Activated CD8-positive, alpha-beta memory T cell treated with anti-CD3 and anti-CD28 coated beads, Interleukin-2, amount 50 U/mL, for 24 hours (primary cell): ENCODE data around the gene NOTCH1.
"Not testable (repeated sequence)": the region's sequence is repeated elsewhere in the genome, so short reads cannot be mapped to it uniquely, and the experiment has no call there.

Experiments used
- DNase-seq: peaks from one replicate; pipeline ENCODE4 v3.0.0-alpha.2; 2020; ENCODE audit errors: extremely low read depth

NOTCH1 gene

DNA sequence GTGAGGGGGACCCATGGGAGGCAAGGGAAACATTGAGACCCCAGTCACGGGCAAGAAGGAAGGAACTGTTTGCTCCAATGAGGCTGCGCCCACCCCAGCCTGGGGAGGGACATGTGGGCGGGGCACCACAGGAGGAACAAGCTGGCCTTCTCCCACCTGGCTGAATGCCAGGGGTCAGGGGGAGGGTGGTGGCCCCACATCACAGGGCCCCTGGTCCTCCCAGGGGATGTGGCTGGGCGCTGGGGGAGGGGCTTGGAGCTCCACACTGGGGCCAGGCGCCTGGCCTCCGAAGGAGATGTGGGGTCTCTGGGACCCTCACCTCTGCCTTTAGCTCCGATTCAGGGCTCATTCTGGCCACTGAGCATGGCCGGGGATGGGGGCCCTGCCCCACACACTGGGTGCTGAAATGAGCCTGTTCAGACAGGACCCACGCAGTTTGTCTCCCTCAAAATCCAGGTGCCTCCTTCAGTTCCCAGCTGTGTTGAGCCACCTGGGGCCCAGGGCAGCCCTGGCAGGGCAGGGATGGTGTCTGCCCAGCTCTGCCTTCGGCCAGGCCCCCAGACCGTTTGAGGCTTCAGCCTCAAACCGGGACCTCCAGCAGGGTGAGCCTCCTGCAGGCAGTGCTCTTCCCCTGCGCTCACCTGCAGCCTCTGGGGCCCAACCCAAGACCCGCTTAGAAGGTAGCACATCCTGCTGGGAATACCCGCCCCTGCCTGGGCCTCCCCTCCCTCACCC, 33.2 kb upstream of the NOTCH1 start:
- no peak for DNase-seq

DNA sequence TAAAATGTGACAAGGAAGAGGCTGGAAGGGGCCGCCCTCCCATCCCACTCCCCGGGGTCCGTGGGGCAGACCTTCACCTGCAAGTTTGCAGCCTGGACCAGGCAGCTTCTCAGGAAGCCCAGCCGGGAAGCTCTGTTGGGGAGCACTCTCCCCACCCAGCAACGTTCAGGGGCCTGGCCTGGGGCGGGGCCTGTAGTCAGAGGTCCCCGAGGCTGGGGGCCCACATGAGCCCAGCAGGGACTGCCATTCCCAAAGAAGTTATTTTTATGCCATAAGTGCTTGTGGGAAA, 32.7 kb upstream of the NOTCH1 start:
- no peak for DNase-seq

DNA sequence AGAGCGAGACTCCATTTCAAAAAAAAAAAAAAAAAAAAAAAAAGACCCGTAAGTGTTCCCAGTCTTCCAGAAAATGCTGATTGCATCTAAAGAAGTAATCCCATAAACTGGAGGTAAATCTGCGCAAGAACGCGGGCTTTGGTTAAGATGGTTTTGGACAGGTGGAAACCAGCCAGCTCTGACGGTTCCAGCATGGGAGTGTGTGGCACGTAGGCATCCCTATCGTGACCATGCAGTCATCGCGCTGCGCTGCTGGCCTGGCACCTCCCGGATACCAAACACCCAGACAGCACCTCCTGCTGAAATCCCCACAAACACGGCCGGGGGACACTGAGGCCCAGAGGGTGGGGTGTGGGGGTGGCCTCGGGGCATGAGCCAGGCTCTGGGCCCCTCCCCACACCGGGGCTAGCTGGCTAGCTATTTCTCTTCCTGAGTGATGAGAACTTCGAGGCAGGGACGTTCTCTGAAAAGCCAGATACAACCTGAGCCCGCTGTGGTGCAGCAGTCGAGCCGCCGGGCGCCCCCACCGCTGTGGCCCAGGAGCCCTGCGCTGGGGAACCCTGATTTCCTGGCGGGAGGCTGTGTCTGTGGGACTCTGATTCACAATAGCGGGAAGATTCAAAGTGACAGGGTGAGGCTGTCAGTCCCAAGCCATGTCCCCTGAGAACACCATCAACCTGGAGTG, 32.2 kb upstream of the NOTCH1 start:
- DNase-seq, result no peak

DNA sequence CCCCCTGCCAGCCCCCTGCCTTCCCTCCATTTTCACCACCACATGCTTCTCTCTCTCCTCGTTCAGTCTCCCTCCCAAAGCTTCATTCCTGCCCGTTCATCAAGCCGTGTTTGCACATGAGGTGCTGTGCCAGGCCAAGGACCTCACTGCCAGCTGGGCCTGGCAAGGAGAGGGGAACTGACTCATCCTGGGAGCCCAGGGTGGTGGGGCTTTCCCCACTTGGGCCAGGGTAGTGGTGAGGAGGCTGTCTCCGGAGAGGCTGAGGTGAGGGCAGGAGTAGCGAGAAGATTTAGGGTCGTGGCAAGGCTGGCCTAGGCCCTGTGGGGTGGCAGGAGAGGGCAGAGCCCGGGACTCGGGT, 30.4 kb upstream of the NOTCH1 start:
- no peak for DNase-seq

DNA sequence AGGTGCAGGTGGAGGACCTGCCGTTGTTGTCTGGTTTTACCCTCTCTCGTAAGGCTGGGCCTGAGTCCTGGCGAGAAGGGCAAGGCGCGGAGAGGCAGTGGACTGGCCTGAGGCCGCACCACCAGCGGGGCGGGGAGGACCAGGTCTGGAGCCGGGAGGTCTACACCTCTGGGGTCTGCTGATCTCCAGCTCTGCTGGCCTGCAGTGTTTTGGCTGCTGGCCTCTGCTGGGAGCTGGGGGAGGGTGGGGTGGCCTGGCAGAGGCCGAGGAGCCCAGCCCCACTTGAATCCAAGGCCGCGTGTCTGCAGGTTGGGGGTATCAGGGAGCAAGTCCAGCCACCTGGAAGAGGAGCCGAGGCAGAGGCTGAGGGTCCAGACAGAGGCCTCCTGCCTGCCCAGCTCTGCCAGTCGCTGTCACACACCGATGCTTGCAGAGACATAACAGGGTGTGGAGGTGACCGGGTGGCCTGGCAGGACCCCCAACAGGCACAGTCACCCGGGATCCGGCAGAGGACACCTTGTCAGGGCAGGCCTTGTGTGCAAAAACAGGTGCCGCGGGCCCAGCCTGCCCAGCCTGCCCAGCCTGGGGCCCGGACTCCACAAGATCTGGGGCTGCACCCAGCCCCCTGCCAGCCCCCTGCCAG, 29.9 kb upstream of the NOTCH1 start:
- DNase-seq, result no peak

DNA sequence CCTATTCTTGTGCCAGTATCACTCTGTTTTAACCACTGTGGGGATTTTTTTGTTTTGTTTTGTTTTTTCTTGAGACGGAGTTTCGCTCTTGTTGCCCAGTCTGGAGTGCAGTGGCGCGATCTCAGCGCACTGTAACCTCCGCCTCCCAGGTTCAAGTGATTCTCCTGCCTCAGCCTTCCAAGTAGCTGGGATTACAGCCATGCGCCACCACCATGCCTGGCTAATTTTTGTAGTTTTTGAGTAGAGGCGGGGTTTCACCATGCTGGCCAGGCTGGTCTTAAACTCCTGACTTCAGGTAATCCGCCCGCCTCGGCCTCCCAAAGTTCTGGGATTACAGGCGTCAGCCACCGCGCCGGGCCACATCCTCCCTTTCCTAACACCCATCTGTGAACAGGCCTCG, 28.8 kb upstream of the NOTCH1 start:
- DNase-seq, result not testable (repeated sequence)

DNA sequence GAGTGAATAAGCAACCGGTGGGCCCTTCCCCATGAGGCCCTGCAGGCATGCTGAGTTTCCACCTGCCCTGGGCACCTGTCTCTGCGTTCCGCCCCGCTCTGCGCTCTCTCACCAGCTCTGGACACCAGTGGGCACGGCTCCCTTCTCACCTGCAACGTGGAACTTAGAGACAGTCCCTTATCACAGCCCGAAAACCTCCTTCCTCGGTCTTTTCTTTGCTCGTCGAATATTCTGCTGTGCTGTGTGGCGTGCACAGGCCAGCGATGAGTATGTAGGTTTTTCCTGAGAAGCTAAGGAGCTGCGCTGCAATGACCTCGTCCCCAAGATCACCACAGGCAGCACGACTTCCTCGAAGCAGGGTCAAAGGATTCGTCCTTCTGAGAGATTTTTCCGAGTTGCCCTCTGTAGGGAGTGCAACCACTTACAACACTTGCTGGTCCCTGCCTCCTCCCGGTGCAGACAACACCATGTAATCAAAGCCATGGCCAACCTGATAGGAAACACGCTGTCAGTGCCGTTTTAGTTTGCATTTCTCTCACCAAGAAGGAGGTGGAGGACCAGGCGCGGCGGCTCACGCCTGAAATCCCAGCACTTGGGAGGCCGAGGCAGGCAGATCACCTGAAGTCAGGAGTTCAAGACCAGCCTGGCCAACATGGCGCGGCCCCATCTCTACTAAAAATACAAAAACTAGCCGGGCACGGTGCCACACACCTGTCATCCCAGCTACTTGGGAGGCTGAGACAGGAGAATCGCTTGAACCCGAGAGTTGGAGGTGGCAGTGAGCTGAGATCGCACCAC, 27.2 kb upstream of the NOTCH1 start:
- DNase-seq, result no peak

DNA sequence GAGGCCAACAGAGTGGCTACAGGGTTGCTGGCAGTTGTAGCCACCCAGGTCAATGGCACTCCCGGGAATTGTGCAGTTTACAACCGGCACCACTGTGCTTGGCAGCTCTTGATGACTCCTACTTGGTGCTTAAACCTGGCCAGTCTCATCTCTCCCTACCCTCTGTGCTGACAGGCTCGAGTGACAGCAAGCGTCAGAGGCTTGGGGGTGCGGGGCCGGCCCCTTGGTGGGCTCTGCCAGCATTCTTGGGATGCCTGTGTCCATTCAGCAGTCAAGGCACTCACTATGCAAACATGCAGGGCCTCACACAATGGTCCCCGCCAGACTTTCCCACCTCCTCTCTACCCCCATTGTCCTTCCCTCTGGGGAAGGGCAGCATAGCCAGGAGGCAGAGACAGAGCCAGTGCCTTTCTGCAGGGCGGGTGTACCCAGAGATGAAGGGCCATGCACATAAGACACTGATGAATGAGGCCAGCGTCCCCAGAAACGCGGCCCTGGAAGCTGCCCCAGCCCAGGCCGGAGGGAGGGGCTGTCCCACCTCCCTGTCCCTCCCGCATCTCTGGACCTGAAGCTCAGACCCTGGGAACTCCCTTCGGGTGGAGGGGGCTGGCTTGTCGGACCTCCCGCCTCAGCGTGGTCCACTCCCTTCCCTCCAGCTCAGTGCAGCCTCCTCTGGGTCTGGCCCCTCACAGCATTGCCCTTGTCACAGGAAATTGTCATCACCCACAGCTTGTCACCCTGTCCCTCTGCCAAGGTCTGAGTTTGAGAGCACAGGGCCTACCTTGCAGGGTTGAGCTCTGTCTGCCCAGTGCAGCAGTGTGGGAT, 26.4 kb upstream of the NOTCH1 start:
- DNase-seq, result no peak

DNA sequence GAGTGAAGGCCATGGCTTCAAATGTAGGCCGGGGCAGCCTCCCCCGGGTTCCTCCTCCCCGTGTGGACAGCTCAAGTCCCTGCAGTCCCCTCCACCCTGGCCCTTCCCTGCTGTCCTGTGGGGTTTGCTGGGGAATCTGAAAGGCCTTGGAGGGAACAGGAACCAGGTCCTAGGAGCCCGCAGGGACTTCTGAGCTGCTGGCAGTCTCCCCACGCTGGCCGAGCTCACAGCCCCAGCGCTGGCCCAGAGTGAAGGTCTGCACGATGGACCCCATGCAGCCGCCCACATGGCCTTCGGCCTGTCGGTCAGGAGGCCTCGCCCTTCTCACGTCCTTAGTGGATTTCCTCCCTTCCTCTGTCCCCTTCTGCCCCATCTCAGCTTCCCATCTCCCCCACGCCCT, 25.7 kb upstream of the NOTCH1 start:
- DNase-seq, result no peak

DNA sequence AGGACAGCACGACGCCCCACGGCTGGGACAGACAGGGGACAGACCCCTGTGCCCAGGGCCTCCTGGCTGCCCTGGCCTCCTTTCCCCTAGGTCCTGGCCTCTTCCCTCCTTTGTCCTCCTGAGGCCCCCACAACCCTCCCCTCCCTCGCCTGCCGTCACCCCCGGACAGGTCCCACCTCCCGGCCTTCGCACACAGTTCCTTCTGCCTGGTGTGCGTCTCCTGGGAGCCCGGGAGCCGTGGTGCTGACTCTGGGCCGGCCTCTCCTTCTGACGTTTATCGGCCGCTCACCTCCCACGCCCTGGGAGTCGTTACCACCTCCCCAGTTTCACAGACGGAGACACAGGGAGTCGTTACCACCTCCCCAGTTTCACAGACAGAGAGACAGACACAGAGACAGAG, 25.1 kb upstream of the NOTCH1 start:
- DNase-seq, result no peak

DNA sequence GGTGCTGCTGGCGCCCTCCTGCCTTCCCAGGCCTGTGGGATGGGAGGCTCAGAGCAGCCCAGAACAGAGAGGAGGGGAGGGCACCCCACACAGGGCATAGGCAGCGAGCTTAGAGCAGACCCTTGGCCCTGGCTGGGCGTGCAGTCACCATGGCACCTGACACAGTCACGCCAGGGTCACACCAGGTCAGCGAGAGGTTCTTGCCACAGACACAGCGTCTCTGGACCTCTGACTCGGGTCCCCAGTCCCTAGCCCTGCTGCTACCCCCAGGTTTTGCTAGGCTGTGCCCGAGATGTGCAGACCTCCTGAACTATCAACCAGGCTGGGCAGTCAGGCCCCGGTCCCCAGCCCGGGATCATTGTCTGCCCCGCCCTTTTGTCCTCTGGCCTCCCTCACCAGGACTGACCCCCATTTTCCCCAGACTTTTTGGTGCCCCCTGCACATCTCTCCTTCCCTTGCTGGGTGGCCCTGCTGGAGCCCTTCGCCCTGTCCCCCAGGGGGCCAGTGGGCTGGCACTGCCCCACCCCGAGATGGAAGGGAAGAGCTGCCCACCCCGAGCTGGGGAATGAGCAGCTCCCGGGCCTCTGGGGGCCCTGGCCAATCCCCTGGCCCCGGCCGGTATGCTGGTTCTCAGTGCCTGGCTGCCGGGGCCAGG, 24.5 kb upstream of the NOTCH1 start:
- no peak for DNase-seq

DNA sequence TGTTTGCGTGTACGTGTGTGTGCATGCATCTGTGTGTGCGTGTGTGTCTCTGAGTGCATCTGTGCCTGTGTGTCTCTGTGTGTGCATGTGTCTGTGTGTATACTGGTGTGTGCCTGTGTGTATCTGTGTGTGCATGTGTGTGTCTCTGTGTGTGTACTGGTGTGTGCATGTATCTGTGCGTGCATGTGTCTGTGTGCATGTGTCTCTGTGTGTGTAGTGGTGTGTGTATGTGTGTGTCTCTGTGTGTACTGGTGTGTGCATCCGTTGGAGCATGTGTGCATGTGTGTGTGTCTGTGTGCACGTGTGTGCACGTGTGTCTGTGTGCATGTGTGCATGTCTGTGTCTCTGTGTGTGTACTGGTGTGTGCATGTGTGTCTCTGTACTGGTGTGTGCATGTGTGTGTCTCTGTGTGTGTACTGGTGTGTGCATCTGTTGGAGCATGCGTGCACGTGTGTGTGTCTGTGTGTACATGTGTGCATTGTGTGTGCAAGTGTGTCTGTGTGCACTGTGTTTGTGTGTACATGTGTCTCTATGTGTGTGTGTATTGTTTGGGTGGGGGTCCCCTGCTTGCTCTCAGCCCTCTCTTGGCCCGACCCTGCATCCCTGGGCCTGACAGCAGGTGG, 23.8 kb upstream of the NOTCH1 start:
- DNase-seq, result no peak

DNA sequence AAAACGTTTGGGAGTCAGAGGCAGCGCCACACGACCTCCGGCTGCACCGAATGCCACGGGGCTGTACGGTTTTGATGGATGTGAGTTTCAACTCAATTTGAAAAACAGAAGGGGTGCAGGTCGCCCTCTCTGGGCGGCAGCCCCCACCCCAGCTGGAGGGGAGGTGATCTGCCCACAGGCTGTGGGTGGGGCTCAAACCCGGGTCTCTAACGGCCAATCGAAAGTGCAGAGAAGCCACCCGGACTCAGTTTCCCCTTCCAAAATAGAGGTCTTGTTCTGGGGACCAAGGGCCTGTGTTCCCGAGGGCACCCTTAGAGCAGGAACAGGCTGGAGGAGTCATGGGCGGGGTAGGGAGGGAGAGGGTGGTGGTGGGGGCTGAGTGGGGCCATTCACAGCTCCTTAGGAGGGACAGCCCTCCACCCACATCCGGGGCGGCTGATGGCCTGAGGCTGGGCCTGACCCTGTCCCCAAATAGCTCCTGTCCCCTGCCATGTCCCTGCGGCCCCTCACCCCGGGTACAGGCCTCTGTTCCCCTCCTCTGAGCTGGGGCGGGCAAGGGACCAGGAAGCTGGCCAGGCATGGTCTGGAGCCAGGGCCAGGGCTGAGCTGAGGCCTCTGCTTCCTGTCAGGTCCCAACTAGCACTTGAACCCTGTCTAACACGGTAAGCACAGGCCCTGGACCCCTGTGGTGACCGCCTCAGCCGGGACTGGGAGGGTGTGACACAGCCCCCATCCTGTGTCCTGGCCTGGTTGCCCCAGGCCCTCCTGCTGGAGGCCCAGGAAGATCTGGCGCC, 22.6 kb upstream of the NOTCH1 start:
- no peak for DNase-seq

DNA sequence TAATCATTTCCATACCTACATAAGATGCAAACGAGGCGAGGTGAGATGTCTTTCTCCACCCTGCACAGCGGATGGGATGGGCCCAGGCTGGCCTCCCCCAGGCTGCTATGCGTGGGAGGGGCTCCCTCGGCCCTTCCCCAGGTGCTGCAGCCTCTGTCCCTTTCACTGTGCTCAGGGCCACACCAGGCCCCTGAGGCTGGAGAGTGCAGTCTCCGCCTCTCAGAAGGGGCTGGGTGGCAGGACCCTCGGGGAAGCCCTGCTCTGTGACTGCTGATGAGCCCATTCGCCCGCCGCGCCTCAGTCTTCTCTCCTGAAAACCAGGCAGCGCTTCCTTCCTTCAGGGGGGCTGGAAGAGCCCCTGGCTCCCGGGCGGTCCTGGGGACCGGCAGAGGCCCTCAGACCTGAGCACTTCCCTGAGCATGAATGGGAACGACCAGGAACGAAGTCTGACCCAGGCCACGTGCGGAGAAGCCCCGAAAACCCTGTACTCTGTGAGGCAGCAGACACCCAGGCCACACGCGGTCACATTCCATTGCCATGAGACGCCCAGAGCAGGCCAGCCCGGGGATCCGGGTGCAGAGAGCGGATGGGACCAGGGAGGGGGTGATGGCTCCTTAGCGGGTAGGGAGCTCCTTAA, 21.9 kb upstream of the NOTCH1 start:
- DNase-seq, result no peak

DNA sequence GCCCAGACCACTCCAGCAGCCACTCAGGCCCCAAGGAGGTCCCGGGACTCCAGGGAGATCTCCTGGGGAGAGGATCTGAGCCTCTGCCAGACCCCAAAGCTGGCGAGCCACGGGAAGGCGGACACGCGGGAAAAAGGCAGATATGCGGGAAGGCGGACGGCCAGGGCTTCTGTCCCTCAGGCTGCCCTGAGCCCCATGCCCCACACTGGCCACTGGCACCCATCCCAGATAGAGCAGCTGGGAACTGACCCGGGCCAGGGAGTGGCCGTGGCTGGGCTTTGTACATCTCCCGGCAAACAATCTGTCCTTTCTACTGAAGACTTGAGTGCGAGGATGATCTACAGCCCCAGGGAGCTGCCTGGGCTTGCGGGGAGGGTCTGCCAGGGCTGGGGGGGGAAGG, 21.1 kb upstream of the NOTCH1 start:
- no peak for DNase-seq

DNA sequence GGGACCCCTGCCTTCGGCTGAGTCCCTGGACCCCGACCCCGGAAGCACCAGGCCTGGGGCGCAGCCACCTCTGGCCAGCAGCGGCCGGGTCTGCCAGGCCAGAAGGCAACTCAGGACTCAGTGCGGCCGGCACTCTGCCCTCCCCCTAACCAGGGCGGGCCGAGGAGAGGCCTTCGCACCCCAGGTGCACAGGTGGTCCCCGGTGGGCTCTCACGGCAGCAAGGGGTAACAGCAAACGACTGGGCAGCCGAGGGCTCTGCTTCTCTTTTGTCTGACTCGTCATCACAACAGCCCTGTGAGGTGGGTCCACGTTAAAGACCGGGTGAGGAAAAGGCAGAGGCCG, 20.7 kb upstream of the NOTCH1 start:
- DNase-seq, result no peak

DNA sequence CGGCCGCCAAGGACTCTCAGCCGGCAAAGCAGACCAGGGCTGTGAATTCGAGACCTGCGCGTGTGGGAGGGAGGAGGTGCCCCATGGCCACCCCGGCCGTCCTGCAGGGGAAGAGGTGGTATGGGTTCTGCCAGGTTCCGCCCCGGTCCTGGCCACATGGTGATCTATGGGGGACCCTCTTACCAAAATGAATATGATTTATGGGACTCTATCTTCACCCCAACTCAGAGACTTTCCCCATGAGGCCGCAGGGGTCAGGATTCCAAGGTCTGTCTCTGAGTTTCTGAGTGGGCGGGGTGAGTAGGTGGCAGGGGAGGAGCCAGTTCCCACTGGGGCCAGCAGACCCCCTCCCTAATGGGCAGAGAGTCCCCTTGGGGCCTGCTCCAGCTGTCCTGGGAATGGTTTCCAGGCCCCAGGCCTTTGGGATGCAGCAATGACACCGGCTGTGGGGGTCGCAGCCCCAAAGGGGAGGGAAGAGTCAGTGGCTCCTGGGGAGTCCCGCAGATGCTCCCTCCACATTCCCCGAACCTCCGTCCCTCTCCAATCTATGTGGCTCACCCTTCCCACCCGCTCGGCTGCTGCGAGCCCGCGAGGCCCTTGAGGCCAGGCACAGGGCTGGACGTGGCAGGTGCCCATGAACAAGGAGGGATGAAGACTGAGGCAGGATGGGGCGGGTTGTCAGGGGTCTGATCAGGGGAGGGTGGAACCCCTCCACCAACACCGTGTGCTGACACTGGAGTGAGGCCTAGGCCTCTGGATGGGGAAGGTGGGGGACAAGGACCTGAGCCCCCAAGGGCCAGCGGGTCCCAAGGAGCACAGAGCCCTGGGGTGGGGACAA, 20.1 kb upstream of the NOTCH1 start:
- DNase-seq, result no peak

DNA sequence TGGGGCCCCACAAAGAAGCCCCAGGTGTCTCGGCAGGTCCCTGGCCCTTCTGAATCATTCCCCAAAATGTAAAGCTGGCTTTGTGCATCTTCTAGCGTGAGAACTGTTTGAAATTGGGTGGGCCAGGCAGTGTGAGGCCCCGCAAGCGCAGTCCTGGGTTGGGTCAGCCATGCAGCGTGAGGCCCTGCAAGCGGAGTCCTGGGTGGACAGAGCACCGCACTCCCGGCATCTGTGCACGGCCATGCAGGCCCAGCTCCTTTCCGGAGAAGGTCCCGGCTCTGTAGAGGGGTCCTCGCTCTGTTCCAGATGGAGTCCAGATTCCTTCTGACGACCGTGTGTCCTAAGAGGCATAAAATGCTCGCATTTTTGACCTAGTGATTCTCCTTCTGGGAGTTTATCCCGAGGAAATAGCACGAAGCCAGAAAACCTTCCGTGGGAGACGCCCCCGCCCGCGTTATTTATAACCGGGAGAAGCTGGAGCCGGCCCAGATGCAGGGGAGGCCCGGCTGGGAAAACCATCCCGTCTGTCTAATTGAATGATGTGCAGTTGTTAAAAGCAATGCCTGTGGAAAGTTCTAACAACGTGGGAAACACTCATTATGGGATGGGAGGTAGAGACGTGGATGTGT, 19.4 kb upstream of the NOTCH1 start:
- DNase-seq, result no peak
